GM12878 (cell line): Measurements from ENCODE around the gene GLMP. TPM values are rescaled to one million over a fixed set of nuclear protein-coding genes. Genes with fewer than 3 reads are reported as not detected.

Experiments
- BACH1 ChIP-seq: fragments of 450-650 bp; IDR thresholded peaks from 2 replicates; pipeline ENCODE4 v1.6.1; 2017; ENCODE audit warnings: mild to moderate bottlenecking, borderline replicate concordance
- E4F1 ChIP-seq: fragments of 450-650 bp; IDR thresholded peaks from 2 replicates; pipeline ENCODE4 v1.6.1; 2018; ENCODE audit warnings: borderline replicate concordance, mild to moderate bottlenecking; ENCODE audit not compliant: partially characterized antibody
- EP300 ChIP-seq, 2 experiments: fragments of 150-350 bp in 1 of 2; IDR thresholded peaks; 2 replicates each; pipeline ENCODE4 v1.6.1; 2011 to 2012; ENCODE audit warnings: low read depth in 2 of 2, low read length in 2 of 2, borderline replicate concordance in 1 of 2, improper control_type of control experiment in 1 of 2, inconsistent platforms in 1 of 2; ENCODE audit not compliant: control insufficient read depth in 1 of 2
- GATAD2B ChIP-seq: fragments of 450-650 bp; conservative IDR thresholded peaks from 2 replicates; pipeline ENCODE4 v1.6.1; 2017; ENCODE audit warnings: low read depth, mild to moderate bottlenecking, moderate library complexity
- IRF3 ChIP-seq: fragments of 450-650 bp; IDR thresholded peaks from 2 replicates; pipeline ENCODE4 v1.6.1; 2014; ENCODE audit warnings: mild to moderate bottlenecking
- NBN ChIP-seq: fragments of 450-650 bp; IDR thresholded peaks from 2 replicates; pipeline ENCODE4 v1.6.1; 2016
- NFYA ChIP-seq: IDR thresholded peaks from 2 replicates; pipeline ENCODE4 v1.6.1; 2011; ENCODE audit warnings: low read depth, mild to moderate bottlenecking, low read length, improper control_type of control experiment, borderline replicate concordance
- NFYB ChIP-seq: IDR thresholded peaks from 2 replicates; pipeline ENCODE4 v1.6.1; 2011; ENCODE audit warnings: low read depth, mild to moderate bottlenecking, low read length, improper control_type of control experiment, moderate library complexity; ENCODE audit not compliant: insufficient read depth
- NKRF ChIP-seq: fragments of 450-650 bp; conservative IDR thresholded peaks from 2 replicates; pipeline ENCODE4 v1.6.1; 2017; ENCODE audit warnings: mild to moderate bottlenecking, moderate library complexity
- NR2F1 ChIP-seq: fragments of 450-650 bp; conservative IDR thresholded peaks from 2 replicates; pipeline ENCODE4 v1.6.1; 2017; ENCODE audit warnings: mild to moderate bottlenecking
- RBBP5 ChIP-seq: fragments of 200-600 bp; sonication (generic); conservative IDR thresholded peaks from 2 replicates; pipeline ENCODE4 v1.6.1; 2016
- RELB ChIP-seq: fragments of 450-650 bp; IDR thresholded peaks from 2 replicates; pipeline ENCODE4 v1.6.1; 2017; ENCODE audit warnings: low read depth, mild to moderate bottlenecking, moderate library complexity
- RUNX3 ChIP-seq: IDR thresholded peaks from 2 replicates; pipeline ENCODE4 v1.6.1; 2012; ENCODE audit warnings: low read length, inconsistent platforms
- SMAD5 ChIP-seq: IDR thresholded peaks from 2 replicates; pipeline ENCODE4 v1.6.1; 2016; ENCODE audit warnings: antibody characterized with exemption, low read depth
- SREBF2 ChIP-seq: IDR thresholded peaks from 2 replicates; pipeline ENCODE4 v1.6.1; 2012; ENCODE audit warnings: mild to moderate bottlenecking, low read length
- STAT1 ChIP-seq: fragments of 450-650 bp; conservative IDR thresholded peaks from 2 replicates; pipeline ENCODE4 v1.6.1; 2014; ENCODE audit warnings: antibody characterized with exemption, mild to moderate bottlenecking
- USF2 ChIP-seq: IDR thresholded peaks from 2 replicates; pipeline ENCODE4 v1.6.1; 2011; ENCODE audit warnings: low read depth, low read length, improper control_type of control experiment, borderline replicate concordance
- YY1 ChIP-seq: IDR thresholded peaks from 2 replicates; pipeline ENCODE4 v1.6.1; 2011; ENCODE audit warnings: low read depth, mild to moderate bottlenecking, low read length
- ZNF207 ChIP-seq: fragments of 450-650 bp; IDR thresholded peaks from 2 replicates; pipeline ENCODE4 v1.6.1; 2014; ENCODE audit warnings: antibody characterized with exemption, mild to moderate bottlenecking, borderline replicate concordance
- ZNF622 ChIP-seq: fragments of 450-650 bp; IDR thresholded peaks from 2 replicates; pipeline ENCODE4 v1.6.1; 2017; ENCODE audit warnings: mild to moderate bottlenecking, inconsistent platforms
- polyA plus RNA-seq, 11 experiments: library from polyadenylated mRNA; depleted of rRNA in 4 of 11; unstranded in 6 of 11; stranded (reverse) in 5 of 11; fragments of >200 nt; fragmentation: Nextera tagmentation in 4 of 11; fragmentation: Illumina TruSeq in 1 of 11; extraction: Ambion mirVana in 4 of 11; extraction: Trizol in 1 of 11; gene quantifications; 1 replicate in 1 of 11; 2 replicates in 10 of 11; pipeline versions ENCODE4 v1.2.1 to v1.2.3, GENCODE V29; 2011 to 2016; ENCODE audit warnings: inconsistent platforms in 2 of 11, missing spikeins in 2 of 11, low read depth in 1 of 11
- total RNA-seq, 4 experiments: library from RNA; depleted of rRNA in 3 of 4; stranded (reverse); fragments of >200 nt in 3 of 4; fragmentation: Illumina TruSeq in 1 of 4; extraction: Trizol in 1 of 4; gene quantifications; 2 replicates each; pipeline versions ENCODE4 v1.2.1 to v1.2.3, GENCODE V29; 2013 to 2021

The GLMP gene
- total and polyA plus RNA-seq, 10 of the 15 experiments (the other 5 are each of a cell fraction or from before 2014, with no cell fraction given), result 4.4 to 30.0 (median 19.5) TPM

GRCh38 chr1:156338180-156338976 lies 42.9 kb upstream of the GLMP start, which contains the start of the genes CCT3 and TSACC (continued):
- TF ChIP-seq E4F1 (no peak), ZNF622 (peak; percentile 98), SMAD5 (peak; percentile 80), RBBP5 (no peak), NR2F1 (0 out of 2 replicates have a peak, but pooled peaks have one; percentile 62), BACH1 (peak; percentile 98), NKRF (0 out of 2 replicates have a peak, but pooled peaks have one; percentile 63), STAT1 (0 out of 2 replicates have a peak, but pooled peaks have one; percentile 25), ZNF207 (peak; percentile 14; the same call in 1 of the 2 replicates), RELB (peak; percentile 42; the same call in 1 of the 2 replicates), RUNX3 (peak; percentile 92), SREBF2 (0 out of 2 replicates have a peak, but pooled peaks have one; percentile 20), NFYB (peak; percentile 97), NFYA (peak; percentile 59), NBN (peak; percentile 79; the same call in 1 of the 2 replicates), USF2 (peak; percentile 48), GATAD2B (0 out of 2 replicates have a peak, but pooled peaks have one; percentile 32), YY1 (peak; percentile 89), EP300 (IDR thresholded peaks at IDR 0.05; ENCODE audit: borderline replicate concordance in 1 of 2, control insufficient read depth in 1 of 2, low read depth in 2 of 2, low read length in 2 of 2) (peak; percentile 45 to 75; a peak in 1 of 4 replicates), IRF3 (peak; percentile 94)
